Right atrium auricular region (tissue), 2 donors: ENCODE data around the gene RTN4. TPM values are rescaled to one million over a fixed set of nuclear protein-coding genes. Genes with fewer than 3 reads are reported as not detected.

Experiments used
- DNase-seq: peaks from one replicate; pipeline ENCODE4 v3.0.0-alpha.2; 2019; ENCODE audit warnings: low spot score
- H3K27ac ChIP-seq, 2 donors: fragments of 200-600 bp; sonication (generic); 1 replicate in 1 of 2; 2 replicates in 1 of 2; pipeline ENCODE4 v1.5.1; 2016 to 2019
- H3K27me3 ChIP-seq, 2 donors: fragments of 200-600 bp; sonication (generic); one replicate each; pipeline versions ENCODE4 v1.5.1 to v1.6.0; 2017 to 2019
- H3K36me3 ChIP-seq: fragments of 200-600 bp; sonication (generic); one replicate; pipeline ENCODE4 v1.5.1; 2016
- H3K4me1 ChIP-seq, 2 donors: fragments of 200-600 bp; sonication (generic); one replicate each; pipeline versions ENCODE4 v1.5.1 to v1.6.0; 2017 to 2019
- H3K4me3 ChIP-seq, 2 donors: fragments of 200-600 bp; sonication (generic); 1 replicate in 1 of 2; 2 replicates in 1 of 2; pipeline ENCODE4 v1.5.1; 2017 to 2019; ENCODE audit warnings: mild to moderate bottlenecking in 1 of 2, moderate library complexity in 1 of 2
- H3K9me3 ChIP-seq, 2 donors: fragments of 200-600 bp; sonication (generic); one replicate each; pipeline ENCODE4 v1.5.1; 2019
- total RNA-seq, 2 donors: library from RNA; depleted of rRNA; stranded (reverse); fragments of >200 nt; gene quantifications; one replicate each; pipeline ENCODE4 v1.1.0, GENCODE V29; 2016
- TF ChIP-seq, protein P1 (sequence below), 2 donors: fragments of 200-600 bp; sonication (generic); IDR thresholded peaks; one replicate each; pipeline ENCODE4 v1.5.1; 2019; ENCODE audit warnings: antibody characterized with exemption in 2 of 2

Gene RTN4
- total RNA-seq, 2 donors from 2014 or later: 152 to 203 TPM

DNA sequence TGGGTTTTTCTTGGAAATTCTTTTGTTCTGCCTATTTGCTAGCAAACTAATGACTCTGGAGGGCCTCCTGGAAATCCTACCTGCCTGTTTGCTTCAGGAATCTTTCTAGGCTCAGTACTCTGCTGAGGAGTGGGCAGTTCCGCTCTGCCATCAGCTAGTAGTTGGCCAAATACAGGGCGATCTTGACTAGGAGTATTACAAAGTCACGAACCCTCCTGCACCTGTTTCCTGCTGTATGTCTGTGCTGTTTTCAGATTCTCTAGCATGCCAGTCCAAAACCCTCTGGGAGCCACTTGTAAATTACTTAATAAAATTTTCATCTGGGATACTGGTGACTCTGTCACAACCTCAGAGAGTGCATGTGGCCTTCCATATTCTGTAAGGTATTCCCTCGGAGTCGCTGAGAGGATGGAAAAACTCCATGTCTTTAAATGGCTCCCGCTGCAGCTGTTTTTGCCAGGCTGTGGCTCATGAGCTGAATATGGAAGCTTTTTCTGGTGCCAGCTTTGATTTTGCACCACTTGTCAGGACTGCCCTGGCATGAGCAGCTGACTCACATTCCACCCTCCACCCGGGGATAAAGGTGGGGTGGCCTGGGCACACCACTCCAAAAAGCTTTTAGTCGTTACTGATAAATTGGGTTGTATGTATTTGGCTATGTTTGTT, 123.0 kb downstream of the RTN4 start:
- H3K36me3 ChIP-seq: no peaks in the 10 kb centered on the region
- H3K9me3 ChIP-seq: no peaks in the 10 kb centered on the region
- H3K4me3 ChIP-seq: no peak overlapping the region
- no peaks in the 10 kb centered on the region for H3K27me3 ChIP-seq
- no peaks in the 10 kb centered on the region for H3K4me1 ChIP-seq
- DNase-seq: no peak
- no peak overlapping the region for H3K27ac ChIP-seq
- TF ChIP-seq, protein P1, sequence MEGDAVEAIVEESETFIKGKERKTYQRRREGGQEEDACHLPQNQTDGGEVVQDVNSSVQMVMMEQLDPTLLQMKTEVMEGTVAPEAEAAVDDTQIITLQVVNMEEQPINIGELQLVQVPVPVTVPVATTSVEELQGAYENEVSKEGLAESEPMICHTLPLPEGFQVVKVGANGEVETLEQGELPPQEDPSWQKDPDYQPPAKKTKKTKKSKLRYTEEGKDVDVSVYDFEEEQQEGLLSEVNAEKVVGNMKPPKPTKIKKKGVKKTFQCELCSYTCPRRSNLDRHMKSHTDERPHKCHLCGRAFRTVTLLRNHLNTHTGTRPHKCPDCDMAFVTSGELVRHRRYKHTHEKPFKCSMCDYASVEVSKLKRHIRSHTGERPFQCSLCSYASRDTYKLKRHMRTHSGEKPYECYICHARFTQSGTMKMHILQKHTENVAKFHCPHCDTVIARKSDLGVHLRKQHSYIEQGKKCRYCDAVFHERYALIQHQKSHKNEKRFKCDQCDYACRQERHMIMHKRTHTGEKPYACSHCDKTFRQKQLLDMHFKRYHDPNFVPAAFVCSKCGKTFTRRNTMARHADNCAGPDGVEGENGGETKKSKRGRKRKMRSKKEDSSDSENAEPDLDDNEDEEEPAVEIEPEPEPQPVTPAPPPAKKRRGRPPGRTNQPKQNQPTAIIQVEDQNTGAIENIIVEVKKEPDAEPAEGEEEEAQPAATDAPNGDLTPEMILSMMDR (IDR thresholded peaks at IDR 0.05): no peak

DNA sequence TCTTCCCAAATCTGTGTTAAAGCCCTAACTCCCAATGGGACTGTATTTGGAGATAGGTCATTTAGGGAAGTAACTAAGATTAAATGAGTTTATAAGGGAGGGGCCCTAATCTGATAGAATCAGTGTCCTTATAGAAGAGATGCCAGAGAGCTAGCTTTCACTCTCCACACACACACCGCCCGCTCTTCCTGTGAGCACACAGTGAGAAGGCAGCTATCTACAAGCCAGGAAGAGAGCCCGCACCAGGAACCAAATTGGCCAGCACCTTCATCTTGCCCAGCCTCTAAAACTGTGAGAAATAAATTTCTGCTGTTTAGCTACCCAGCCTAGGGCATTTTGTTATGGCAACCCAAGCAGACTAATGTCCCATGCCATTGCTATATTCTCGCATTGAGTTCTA, 125.2 kb downstream of the RTN4 start:
- Histone ChIP-seq H3K36me3 (no peaks in the 10 kb centered on the region), H3K4me3 (no peak overlapping the region), H3K27ac (no peak overlapping the region), H3K27me3 (no peaks in the 10 kb centered on the region), H3K4me1 (no peaks in the 10 kb centered on the region), H3K9me3 (peaks cover 0 to 17% of the 10 kb centered on the region in 2 donors)
- TF ChIP-seq, protein P1 (IDR thresholded peaks at IDR 0.05): no peak
- no peak for DNase-seq

DNA sequence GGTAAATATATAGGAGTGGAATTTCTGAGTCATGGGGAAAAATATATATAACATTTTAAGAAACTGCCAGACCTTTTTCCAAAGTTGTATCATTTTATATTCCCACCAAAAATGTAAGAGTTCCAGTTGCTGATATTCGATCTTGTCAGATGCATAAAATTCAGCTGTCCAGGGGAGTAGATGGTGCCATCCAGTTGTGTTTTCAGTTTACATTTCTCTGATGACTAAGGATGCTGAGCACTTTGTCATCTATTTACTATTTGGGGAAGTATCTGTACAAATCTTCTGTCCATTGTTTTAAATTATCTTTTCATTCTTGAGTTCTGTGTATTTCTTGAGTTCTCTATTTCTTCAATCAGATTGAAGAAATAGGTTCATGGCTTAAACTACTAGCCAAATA, 126.1 kb downstream of the RTN4 start:
- Histone ChIP-seq H3K27ac (no peak overlapping the region), H3K36me3 (no peaks in the 10 kb centered on the region), H3K4me1 (no peaks in the 10 kb centered on the region), H3K27me3 (no peaks in the 10 kb centered on the region), H3K9me3 (peaks cover 0 to 18% of the 10 kb centered on the region in 2 donors), H3K4me3 (no peak overlapping the region)
- no peak for DNase-seq
- TF ChIP-seq, protein P1 (IDR thresholded peaks at IDR 0.05): no peak

Other genes starting within 250 kb of the RTN4 start
- 1 to 10 TPM; 4.6 to 9.5 TPM for gene CLHC1, start 181.8 kb upstream of the RTN4 start, total RNA-seq
- 1,000 to 10,000 TPM in 1 of 2 donors, 100 to 1,000 TPM in 1; 613 to 1,505 TPM for gene RPS27A, start 182.2 kb upstream of the RTN4 start, total RNA-seq
- gene MTIF2, start 218.8 kb upstream of the RTN4 start, total RNA-seq: 10 to 100 TPM; 25.1 to 29.8 TPM